Stimulated activated CD8-positive, alpha-beta memory T cell treated with anti-CD3 and anti-CD28 coated beads, Interleukin-4, amount 100 ng/mL, for 1 hour (primary cell): Measurements from ENCODE around the gene FRMD4B.

Experiments used
- DNase-seq, 2 donors: peaks; one replicate each; pipeline ENCODE4 v3.0.0-alpha.2; 2020; ENCODE audit warnings: low read depth in 2 of 2, low spot score in 1 of 2

FRMD4B gene

GRCh38 chr3:69207031-69207430, 178.9 kb downstream of the FRMD4B start:
- no peak for DNase-seq

- DNase-seq = no peak
Measured at GRCh38 chr3:69205385-69205784, 180.5 kb downstream of the FRMD4B start.

- no peak for DNase-seq
Measured at GRCh38 chr3:69204315-69204957, 181.5 kb downstream of the FRMD4B start.

DNA sequence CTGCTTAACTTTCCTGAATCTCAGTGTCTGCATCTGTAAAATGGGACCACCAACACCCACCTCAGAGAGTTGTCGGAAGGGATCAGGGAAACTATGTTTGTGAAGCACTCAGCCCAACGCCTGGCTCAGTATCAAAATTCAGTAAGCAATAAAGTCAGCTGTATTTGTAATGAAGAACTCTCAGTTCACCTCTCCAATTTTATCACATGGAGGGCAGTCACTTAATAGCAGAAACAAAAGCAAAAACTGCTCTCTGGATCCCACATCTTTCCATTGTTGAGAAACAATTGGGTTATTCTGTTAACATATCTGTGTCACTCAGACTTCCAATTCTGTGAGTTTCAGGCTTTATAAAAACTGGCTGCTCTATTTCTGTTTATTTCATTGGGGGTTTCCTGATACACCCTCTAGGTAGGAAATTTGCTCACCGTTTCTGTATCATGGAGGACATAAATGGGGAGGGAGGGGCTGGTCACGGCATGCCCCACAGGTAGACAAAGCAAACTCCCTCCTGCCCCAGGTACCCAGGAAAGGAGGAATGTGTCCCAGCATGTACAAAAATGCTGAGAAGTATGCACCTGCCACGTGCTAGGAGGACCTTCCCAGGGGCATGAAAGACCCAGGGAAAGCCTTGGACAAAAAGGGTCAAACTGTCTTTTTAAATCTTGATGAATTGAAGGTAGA, 182.1 kb downstream of the FRMD4B start:
- no peak for DNase-seq

GRCh38 chr3:69201658-69202057, 184.2 kb downstream of the FRMD4B start:
- no peak for DNase-seq

GRCh38 chr3:69200384-69201068, 185.4 kb downstream of the FRMD4B start:
- no peak for DNase-seq

DNA sequence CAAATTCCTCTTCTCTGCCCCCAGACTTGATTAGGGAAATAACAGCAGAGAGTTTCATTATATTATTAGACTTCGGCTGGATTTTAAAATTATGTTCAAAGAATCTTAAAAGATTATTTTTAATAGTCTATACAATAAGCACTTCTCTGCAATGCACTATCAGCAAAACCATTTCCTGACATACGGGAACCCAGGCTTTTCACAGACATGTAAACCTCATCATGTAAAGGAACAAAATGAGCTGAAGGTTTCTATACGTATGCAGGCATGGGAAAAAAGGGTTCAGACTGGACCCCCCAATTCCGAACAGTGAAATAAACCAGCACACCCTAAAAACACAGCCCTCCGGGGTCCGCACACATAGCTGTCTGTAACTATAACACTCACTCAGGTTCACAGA, 185.9 kb downstream of the FRMD4B start:
- DNase-seq = no peak

- DNase-seq = peak; percentile 11 to 35
Measured at GRCh38 chr3:69197922-69198530, 187.9 kb downstream of the FRMD4B start.

- no peak for DNase-seq
Measured at GRCh38 chr3:69197455-69197854, 188.4 kb downstream of the FRMD4B start.

- no peak for DNase-seq
Measured at GRCh38 chr3:69196876-69197275, 189.0 kb downstream of the FRMD4B start.

- no peak for DNase-seq
Measured at GRCh38 chr3:69194431-69195165, 191.3 kb downstream of the FRMD4B start.

- DNase-seq = no peak
Measured at GRCh38 chr3:69193749-69194148, 192.1 kb downstream of the FRMD4B start.

DNA sequence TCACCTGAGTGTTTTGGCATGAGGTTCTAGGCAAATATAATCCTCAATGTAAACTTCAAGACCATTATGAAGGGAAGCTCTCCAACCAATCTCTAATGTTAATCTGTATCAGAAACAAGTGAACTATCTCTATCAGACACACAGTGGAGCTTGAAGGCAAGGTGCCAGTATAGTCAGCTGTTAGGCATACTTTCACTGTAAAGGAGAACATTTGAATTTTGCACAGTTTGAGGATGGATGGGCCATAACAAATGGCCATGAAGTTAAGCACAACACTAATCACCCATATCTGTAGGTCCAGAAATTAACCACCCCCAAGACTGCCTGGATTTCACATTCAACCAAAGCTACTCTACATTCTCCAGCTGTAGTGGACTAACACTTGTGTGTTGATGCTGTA, 194.4 kb downstream of the FRMD4B start:
- no peak for DNase-seq

GRCh38 chr3:69189487-69189886, 196.4 kb downstream of the FRMD4B start:
- DNase-seq = no peak

- no peak for DNase-seq
Measured at GRCh38 chr3:69186575-69187093, 199.3 kb downstream of the FRMD4B start.

DNA sequence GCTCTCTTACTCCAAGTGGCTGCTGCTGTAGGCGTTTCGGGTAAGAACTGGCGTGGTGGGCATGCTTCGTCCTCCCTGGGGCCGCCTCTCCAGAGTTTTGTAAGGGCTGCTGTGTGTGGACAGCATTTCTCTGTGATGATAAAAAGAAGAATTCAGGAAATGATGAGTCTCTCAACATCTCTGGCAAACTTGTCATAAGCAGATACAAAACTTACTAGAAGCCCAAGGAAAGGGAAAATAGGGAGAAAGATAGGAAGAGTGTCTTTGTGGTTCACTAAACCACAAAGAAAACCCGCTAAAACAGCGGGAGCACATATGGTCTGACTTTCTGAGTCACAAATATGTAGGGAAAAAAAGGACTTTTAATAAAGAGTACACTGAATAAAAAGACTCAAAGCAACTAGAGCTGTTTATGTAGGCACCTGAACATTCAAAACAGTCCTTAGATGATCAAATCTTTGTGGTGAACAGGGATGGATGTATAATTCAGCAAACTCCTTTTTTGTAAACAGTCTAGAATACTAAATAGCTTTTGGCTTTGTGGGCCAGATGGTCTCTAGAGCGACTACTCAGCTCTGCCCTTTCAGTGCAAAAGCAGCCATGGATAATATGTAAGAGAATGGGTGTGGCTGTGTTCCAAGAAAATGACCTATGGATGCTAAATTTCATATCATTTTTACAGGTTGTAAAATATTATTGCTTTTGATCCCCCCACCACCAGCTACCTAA, 203.1 kb downstream of the FRMD4B start:
- no peak for DNase-seq

DNA sequence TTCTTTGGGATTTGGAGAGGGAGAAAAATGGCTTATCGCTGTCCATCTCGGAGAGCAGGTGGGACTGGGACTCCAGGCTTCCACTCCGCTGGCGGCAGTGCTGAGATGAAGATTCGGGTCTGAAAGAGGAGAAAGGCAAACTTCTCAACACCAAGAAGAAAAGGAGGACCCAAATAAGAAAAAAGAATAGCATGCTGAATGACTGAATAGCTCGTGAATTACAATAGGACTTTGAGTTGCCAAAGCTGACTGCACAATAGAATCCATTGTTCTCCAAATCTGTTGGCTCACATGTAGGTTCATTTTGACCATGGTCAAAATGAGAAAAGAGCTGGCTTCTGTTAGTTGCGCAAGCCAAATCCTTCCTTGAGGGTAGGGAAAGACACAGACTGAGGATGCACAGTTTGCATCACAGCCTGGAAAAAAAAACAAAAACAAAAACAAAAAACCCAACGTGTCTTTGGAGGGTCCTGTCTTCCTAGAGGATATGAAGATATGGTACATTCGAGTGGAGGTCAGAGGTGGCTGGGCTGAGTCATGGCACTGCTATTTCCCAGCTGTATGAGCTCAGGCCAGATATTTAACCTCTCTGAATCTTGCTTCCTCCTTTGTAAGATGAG, 204.2 kb downstream of the FRMD4B start:
- DNase-seq = no peak

DNA sequence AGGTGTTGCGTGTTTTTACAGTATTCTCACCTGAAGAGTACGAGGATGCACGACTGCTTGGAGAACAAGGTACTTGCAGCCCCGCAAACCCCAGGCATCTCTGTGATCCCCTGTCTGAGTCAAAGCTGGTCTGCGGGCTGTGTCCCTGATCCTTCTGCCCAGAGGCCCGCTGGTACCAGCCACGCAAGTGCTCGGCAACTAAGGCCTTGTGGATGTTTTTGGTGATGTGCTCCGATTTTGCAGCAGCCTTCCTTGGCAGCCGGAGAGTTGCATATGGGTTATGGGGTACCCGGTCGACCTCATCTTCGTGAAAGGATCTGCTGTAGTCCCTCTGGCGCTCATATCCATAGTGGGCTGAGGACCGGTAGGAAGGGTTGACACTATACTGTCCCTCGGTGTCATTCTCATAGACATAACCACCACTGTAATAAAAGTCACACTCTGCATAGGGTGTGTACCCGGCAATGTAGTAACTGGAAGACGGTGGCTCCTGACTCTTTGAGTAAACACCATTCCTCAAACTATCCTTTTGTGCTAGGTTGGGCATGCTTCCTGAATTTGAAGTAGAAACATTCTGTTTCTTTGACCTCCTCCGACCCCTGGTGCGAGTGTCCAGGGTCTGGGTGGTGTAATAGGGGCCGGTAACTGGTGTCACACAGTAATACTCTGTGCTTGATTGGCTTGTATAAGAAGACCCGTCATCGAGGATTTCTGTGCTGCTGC, 204.9 kb downstream of the FRMD4B start:
- no peak for DNase-seq

- DNase-seq = no peak
Measured at GRCh38 chr3:69179740-69180372, 206.0 kb downstream of the FRMD4B start.
